Gastrocnemius medialis (tissue), 4 donors: ENCODE measurements around the gene RHBDL1. TPM values are rescaled to one million over a fixed set of nuclear protein-coding genes. Genes with fewer than 3 reads are reported as not detected.
"Not testable (repeated sequence)": the region's sequence is repeated elsewhere in the genome, so short reads cannot be mapped to it uniquely, and the experiment has no call there.

Experiments used
- ATAC-seq, 2 donors: fragments of 150-250 bp; one replicate each; pipeline ENCODE4 v1.9.1; 2016
- DNase-seq, 2 donors: peaks; one replicate each; pipeline ENCODE4 v3.0.0-alpha.2; 2019
- H3K27ac ChIP-seq, 4 donors: fragments of 200-600 bp; sonication (generic); 1 replicate in 1 of 4; 2 replicates in 3 of 4; pipeline ENCODE4 v1.5.1; 2016 to 2018; ENCODE audit warnings: mild to moderate bottlenecking in 2 of 4, moderate library complexity in 1 of 4
- H3K27me3 ChIP-seq, 3 donors: fragments of 200-600 bp; sonication (generic) in 2 of 3; 1 replicate in 1 of 3; 2 replicates in 2 of 3; pipeline versions ENCODE4 v1.5.1 to v1.6.0; 2016 to 2019; ENCODE audit warnings: mild to moderate bottlenecking in 1 of 3, moderate library complexity in 1 of 3
- H3K36me3 ChIP-seq, 2 donors: fragments of 200-600 bp; sonication (generic) in 1 of 2; one replicate each; pipeline ENCODE4 v1.5.1; 2017 to 2018
- H3K4me1 ChIP-seq, 2 donors: fragments of 200-600 bp; sonication (generic) in 1 of 2; one replicate each; pipeline ENCODE4 v1.5.1; 2016 to 2017; ENCODE audit warnings: mild to moderate bottlenecking in 2 of 2
- H3K4me3 ChIP-seq, 4 donors: fragments of 200-600 bp; sonication (generic) in 3 of 4; 1 replicate in 1 of 4; 2 replicates in 3 of 4; pipeline ENCODE4 v1.5.1; 2016 to 2019; ENCODE audit warnings: mild to moderate bottlenecking in 2 of 4
- H3K9me3 ChIP-seq, 3 donors: fragments of 200-600 bp; sonication (generic) in 2 of 3; 1 replicate in 1 of 3; 2 replicates in 2 of 3; pipeline ENCODE4 v1.5.1; 2016 to 2019
- POLR2A ChIP-seq, 2 donors: fragments of 450-650 bp; IDR thresholded peaks; one replicate each; pipeline ENCODE4 v1.6.1; 2017; ENCODE audit warnings: antibody characterized with exemption in 2 of 2, mild to moderate bottlenecking in 2 of 2, moderate library complexity in 2 of 2
- in situ Hi-C, 4 donors: fragments of 200-750 bp; cut with MboI; loops; one replicate each; pipeline versions ENCODE4 v1.15.0 to v1.8.0; 2017; ENCODE audit warnings: low sequenced_read_pairs in 4 of 4
- intact Hi-C: fragments of 100-400 bp; cut with DNase I; formaldehyde crosslinking; loops from one replicate; pipeline ENCODE4 v1.15.1; 2023; ENCODE audit warnings: low total_unique reads
- total RNA-seq, 4 donors: library from RNA; depleted of rRNA; stranded (reverse); fragments of >200 nt; gene quantifications; one replicate each; pipeline versions ENCODE4 v1.1.0 to v1.2.3, GENCODE V29; 2016
- TF ChIP-seq, protein P1 (sequence below), 5 experiments: fragments of 450-650 bp in 3 of 5; fragments of 200-600 bp in 2 of 5; sonication (generic) in 2 of 5; IDR thresholded peaks in 4 of 5; conservative IDR thresholded peaks in 1 of 5; 1 replicate in 4 of 5; 2 replicates in 1 of 5; pipeline ENCODE4 v1.5.1; 2016 to 2019; ENCODE audit warnings: antibody characterized with exemption in 5 of 5, mild to moderate bottlenecking in 3 of 5, moderate library complexity in 3 of 5

Gene RHBDL1
- total RNA-seq, 4 donors from 2014 or later: 0.31 TPM; not detected in 3

GRCh38 chr16:712740-713250 is 37.3 kb downstream of the RHBDL1 start:
- H3K36me3 ChIP-seq, intact Hi-C loops, H3K27ac ChIP-seq, H3K4me3 ChIP-seq, in situ Hi-C loops, DNase-seq, ATAC-seq, H3K9me3 ChIP-seq: not testable (repeated sequence)
- Histone ChIP-seq H3K4me1 (peaks cover 11 to 15% of the 10 kb centered on the region in 2 donors), H3K27me3 (peaks cover 35 to 37% (median 37%) of the 10 kb centered on the region in 3 donors)
- TF ChIP-seq, protein P1, sequence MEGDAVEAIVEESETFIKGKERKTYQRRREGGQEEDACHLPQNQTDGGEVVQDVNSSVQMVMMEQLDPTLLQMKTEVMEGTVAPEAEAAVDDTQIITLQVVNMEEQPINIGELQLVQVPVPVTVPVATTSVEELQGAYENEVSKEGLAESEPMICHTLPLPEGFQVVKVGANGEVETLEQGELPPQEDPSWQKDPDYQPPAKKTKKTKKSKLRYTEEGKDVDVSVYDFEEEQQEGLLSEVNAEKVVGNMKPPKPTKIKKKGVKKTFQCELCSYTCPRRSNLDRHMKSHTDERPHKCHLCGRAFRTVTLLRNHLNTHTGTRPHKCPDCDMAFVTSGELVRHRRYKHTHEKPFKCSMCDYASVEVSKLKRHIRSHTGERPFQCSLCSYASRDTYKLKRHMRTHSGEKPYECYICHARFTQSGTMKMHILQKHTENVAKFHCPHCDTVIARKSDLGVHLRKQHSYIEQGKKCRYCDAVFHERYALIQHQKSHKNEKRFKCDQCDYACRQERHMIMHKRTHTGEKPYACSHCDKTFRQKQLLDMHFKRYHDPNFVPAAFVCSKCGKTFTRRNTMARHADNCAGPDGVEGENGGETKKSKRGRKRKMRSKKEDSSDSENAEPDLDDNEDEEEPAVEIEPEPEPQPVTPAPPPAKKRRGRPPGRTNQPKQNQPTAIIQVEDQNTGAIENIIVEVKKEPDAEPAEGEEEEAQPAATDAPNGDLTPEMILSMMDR (IDR thresholded peaks at IDR 0.05 in 4 of 5, conservative IDR thresholded peaks at IDR 0.05 in 1 of 5): peak in 2 of 5 experiments; percentile 25 to 28

DNA sequence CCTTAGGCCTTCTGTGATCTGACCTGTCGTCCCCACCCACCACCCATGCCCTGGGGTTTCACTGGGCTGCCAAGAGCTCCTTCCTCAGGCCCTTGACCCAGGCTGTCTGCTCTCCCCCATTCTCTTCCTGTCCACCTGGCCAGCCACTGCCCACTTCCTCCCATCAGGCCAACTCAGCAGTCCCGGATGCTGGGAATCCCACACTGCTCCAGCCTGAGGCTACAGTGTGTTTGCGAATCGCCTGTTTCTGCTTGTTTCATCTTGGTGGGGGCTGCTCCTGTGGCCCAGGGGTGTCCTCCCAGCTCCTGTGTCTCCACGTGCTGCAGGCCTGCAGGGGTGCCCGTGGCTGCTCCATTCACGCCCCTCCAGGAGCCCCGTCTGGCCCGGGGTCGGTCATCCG is 38.6 kb downstream of the RHBDL1 start:
- intact Hi-C loops: no loop called here

GRCh38 chr16:714558-715476 is 39.3 kb downstream of the RHBDL1 start, which contains the start of gene METRN:
METRN (plus strand) TSS chr16:715118; CDS start chr16:715290, 172 bp downstream.
- peak within 1 kb of the TSS; percentile 64 to 86 (median 71) for H3K4me3 ChIP-seq
- peak in 1 of 2 donors; percentile 21 for TF ChIP-seq POLR2A (IDR thresholded peaks at IDR 0.05)
- TF ChIP-seq, protein P1 (IDR thresholded peaks at IDR 0.05 in 4 of 5, conservative IDR thresholded peaks at IDR 0.05 in 1 of 5): no peak
- H3K27ac ChIP-seq: no peak within 1 kb of the TSS
- intact Hi-C loops (no loop called here), in situ Hi-C loops (no loop called here)
- H3K4me1 ChIP-seq: peaks cover 12 to 25% of the 10 kb centered on the region in 2 donors
- no peaks in the 10 kb centered on the region for H3K9me3 ChIP-seq
- DNase-seq (peak; percentile 71 to 83), ATAC-seq (peak; percentile 85 to 94)
- no peaks in the 10 kb centered on the region for H3K36me3 ChIP-seq
- H3K27me3 ChIP-seq: peaks cover 15 to 17% (median 16%) of the 10 kb centered on the region in 3 donors

More for the DNA sequence above, 38.6 kb downstream of the RHBDL1 start:
- H3K27ac ChIP-seq: no peak overlapping the region
- no peaks in the 10 kb centered on the region for H3K9me3 ChIP-seq
- H3K4me3 ChIP-seq: peak overlapping the region in 1 of 4 donors; percentile 46
- ATAC-seq (no peak), DNase-seq (no peak)
- peaks cover 23 to 24% (median 24%) of the 10 kb centered on the region in 3 donors for H3K27me3 ChIP-seq
- H3K4me1 ChIP-seq: peaks cover 11 to 18% of the 10 kb centered on the region in 2 donors
- no peaks in the 10 kb centered on the region for H3K36me3 ChIP-seq
- TF ChIP-seq, protein P1 (IDR thresholded peaks at IDR 0.05 in 4 of 5, conservative IDR thresholded peaks at IDR 0.05 in 1 of 5): no peak
- TF ChIP-seq POLR2A (IDR thresholded peaks at IDR 0.05): no peak
- in situ Hi-C loops: no loop called here

- ATAC-seq (peak; percentile 8 to 14), DNase-seq (no peak)
- in situ Hi-C loops: no loop called here
- Histone ChIP-seq H3K36me3 (no peaks in the 10 kb centered on the region), H3K27ac (no peak overlapping the region), H3K4me3 (peak overlapping the region; percentile 64 to 86 (median 71)), H3K9me3 (no peaks in the 10 kb centered on the region), H3K27me3 (peaks cover 8 to 9% (median 9%) of the 10 kb centered on the region in 3 donors), H3K4me1 (peaks cover 19 to 33% of the 10 kb centered on the region in 2 donors)
- TF ChIP-seq, protein P1 (IDR thresholded peaks at IDR 0.05 in 4 of 5, conservative IDR thresholded peaks at IDR 0.05 in 1 of 5): no peak
- TF ChIP-seq POLR2A (IDR thresholded peaks at IDR 0.05): no peak
- intact Hi-C loops: no loop called here
Measured at GRCh38 chr16:715477-716199, 40.2 kb downstream of the RHBDL1 start.
